Endodermal cell (in vitro differentiated cells): ENCODE data around the gene MTR. TPM values are rescaled to one million over a fixed set of nuclear protein-coding genes. Genes with fewer than 3 reads are reported as not detected.

Experiments
- DNase-seq: peaks from one replicate; pipeline ENCODE4 v3.0.0-alpha.2; 2017
- H3K27ac ChIP-seq: 2 replicates; pipeline ENCODE4 v1.5.1; 2013; ENCODE audit warnings: mild to moderate bottlenecking, low read depth, low read length, moderate library complexity
- H3K27me3 ChIP-seq: 2 replicates; pipeline ENCODE4 v1.6.1; 2013; ENCODE audit warnings: mild to moderate bottlenecking, low read length, moderate library complexity; ENCODE audit not compliant: insufficient read depth, control insufficient read depth, poor library complexity, severe bottlenecking
- H3K36me3 ChIP-seq: 2 replicates; pipeline ENCODE4 v1.7.0; 2013; ENCODE audit warnings: mild to moderate bottlenecking, low read length, moderate library complexity; ENCODE audit not compliant: control insufficient read depth, insufficient read depth
- H3K4me1 ChIP-seq: one replicate; pipeline ENCODE4 v1.7.0; 2013; ENCODE audit warnings: low read length; ENCODE audit not compliant: control insufficient read depth, insufficient read depth
- H3K4me3 ChIP-seq: 2 replicates; pipeline ENCODE4 v1.5.1; 2013; ENCODE audit warnings: mild to moderate bottlenecking, low read length, moderate library complexity
- H3K9ac ChIP-seq: 2 replicates; pipeline ENCODE4 v1.6.1; 2013; ENCODE audit warnings: mild to moderate bottlenecking, low read length, moderate library complexity; ENCODE audit not compliant: poor library complexity, severe bottlenecking; ENCODE audit errors: extremely low read depth
- H3K9me3 ChIP-seq: 2 replicates; pipeline ENCODE4 v1.6.1; 2013; ENCODE audit warnings: mild to moderate bottlenecking, low read length, moderate library complexity; ENCODE audit not compliant: control insufficient read depth
- H3K27ac Mint-ChIP-seq: 2 replicates; pipeline ENCODE4 v1.8.0; 2020; ENCODE audit warnings: mixed read lengths
- H3K27me3 Mint-ChIP-seq: 2 replicates; pipeline ENCODE4 v1.8.0; 2021; ENCODE audit warnings: mild to moderate bottlenecking, mixed read lengths; ENCODE audit not compliant: insufficient read depth
- H3K36me3 Mint-ChIP-seq: 2 replicates; pipeline ENCODE4 v1.8.0; 2020; ENCODE audit warnings: low read depth, mixed read lengths
- H3K4me1 Mint-ChIP-seq: 2 replicates; pipeline ENCODE4 v1.8.0; 2020; ENCODE audit warnings: mixed read lengths
- H3K4me3 Mint-ChIP-seq: 2 replicates; pipeline ENCODE4 v1.8.0; 2020; ENCODE audit warnings: mild to moderate bottlenecking, moderate library complexity, mixed read lengths
- H3K9me3 Mint-ChIP-seq: 2 replicates; pipeline ENCODE4 v1.8.0; 2020; ENCODE audit warnings: mild to moderate bottlenecking, mixed read lengths
- WGBS, 2 experiments: methylation state at CpG; one replicate each; pipeline versions ENCODE4 v1.1.5 to v1.1.7; 2013; ENCODE audit warnings: missing lambda C conversion rate in 2 of 2, mixed read lengths in 1 of 2; ENCODE audit not compliant: insufficient coverage in 1 of 2, insufficient read length in 1 of 2; 5-methylcytosine and 5-hydroxymethylcytosine counted together
- total RNA-seq, 2 donors: library from RNA; stranded (reverse); fragmentation: NEBNext Ultra II Directional in 1 of 2; extraction: Animal tissue kit (Norgen Biotek cat#: 25700) in 1 of 2; gene quantifications; 2 replicates in 1 of 2; 3 replicates in 1 of 2; pipeline ENCODE4 v1.2.1, GENCODE V29; 2021
- TF ChIP-seq, protein P1 (sequence below): fragments of 200-600 bp; sonication (generic); conservative IDR thresholded peaks from 2 replicates; pipeline ENCODE4 v1.5.0; 2021; ENCODE audit warnings: antibody characterized with exemption, mild to moderate bottlenecking

MTR gene
- total RNA-seq, 2 donors from 2014 or later = 28.5 to 29.5 TPM

DNA sequence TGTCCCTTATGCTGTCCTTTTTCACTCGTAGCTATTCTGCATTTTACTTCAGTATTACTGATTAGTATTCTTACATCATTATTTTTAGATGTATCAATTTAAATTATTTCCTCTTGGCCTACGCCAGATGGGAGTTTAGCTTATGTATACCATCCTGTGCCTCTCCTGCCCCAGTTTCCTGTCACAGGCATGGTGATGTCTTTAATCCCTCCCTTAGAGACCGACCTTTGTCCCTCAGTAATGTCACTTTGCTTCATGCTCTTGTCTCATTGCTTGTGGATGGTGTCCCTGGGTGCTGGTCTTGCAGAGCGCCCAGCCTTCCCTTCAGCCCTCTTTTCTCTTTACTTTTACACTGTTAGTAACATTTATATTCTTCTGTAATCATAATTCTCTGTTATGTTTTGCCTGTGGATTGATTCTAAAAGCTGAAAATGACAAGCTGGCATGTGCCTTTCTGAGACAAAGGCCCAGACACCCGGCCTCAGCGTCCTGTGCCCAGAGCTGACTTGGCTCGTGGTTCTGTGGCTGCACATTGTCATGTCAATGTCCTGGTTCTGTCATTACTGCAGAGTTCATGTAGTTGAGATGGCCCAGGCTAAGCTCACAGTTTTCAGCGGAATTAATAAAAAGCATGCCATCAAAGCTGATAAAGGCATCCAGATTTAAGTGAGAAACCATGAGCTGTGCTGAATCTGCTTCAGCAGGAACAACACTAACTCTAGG lies 100.7 kb downstream of the MTR start:
- peaks cover 63% of the 10 kb centered on the region for H3K36me3 Mint-ChIP-seq
- peaks cover 30% of the 10 kb centered on the region for H3K36me3 ChIP-seq
- peak overlapping the region; percentile 9 for H3K27ac Mint-ChIP-seq
- peaks cover 12% of the 10 kb centered on the region for H3K4me1 Mint-ChIP-seq
- H3K4me1 ChIP-seq = no peaks in the 10 kb centered on the region
- no peaks in the 10 kb centered on the region for H3K27me3 ChIP-seq
- no peaks in the 10 kb centered on the region for H3K9me3 ChIP-seq
- WGBS, 2 experiments = 86 to 96% methylated on average over 2 to 7 of the region's 8 CpGs
- TF ChIP-seq, protein P1, sequence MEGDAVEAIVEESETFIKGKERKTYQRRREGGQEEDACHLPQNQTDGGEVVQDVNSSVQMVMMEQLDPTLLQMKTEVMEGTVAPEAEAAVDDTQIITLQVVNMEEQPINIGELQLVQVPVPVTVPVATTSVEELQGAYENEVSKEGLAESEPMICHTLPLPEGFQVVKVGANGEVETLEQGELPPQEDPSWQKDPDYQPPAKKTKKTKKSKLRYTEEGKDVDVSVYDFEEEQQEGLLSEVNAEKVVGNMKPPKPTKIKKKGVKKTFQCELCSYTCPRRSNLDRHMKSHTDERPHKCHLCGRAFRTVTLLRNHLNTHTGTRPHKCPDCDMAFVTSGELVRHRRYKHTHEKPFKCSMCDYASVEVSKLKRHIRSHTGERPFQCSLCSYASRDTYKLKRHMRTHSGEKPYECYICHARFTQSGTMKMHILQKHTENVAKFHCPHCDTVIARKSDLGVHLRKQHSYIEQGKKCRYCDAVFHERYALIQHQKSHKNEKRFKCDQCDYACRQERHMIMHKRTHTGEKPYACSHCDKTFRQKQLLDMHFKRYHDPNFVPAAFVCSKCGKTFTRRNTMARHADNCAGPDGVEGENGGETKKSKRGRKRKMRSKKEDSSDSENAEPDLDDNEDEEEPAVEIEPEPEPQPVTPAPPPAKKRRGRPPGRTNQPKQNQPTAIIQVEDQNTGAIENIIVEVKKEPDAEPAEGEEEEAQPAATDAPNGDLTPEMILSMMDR = no peak
- no peak overlapping the region for H3K27ac ChIP-seq
- no peaks in the 10 kb centered on the region for H3K27me3 Mint-ChIP-seq
- no peak for DNase-seq
- H3K4me3 Mint-ChIP-seq = no peak overlapping the region
- no peaks in the 10 kb centered on the region for H3K9me3 Mint-ChIP-seq
- H3K4me3 ChIP-seq = no peak overlapping the region
- no peak overlapping the region for H3K9ac ChIP-seq

DNA sequence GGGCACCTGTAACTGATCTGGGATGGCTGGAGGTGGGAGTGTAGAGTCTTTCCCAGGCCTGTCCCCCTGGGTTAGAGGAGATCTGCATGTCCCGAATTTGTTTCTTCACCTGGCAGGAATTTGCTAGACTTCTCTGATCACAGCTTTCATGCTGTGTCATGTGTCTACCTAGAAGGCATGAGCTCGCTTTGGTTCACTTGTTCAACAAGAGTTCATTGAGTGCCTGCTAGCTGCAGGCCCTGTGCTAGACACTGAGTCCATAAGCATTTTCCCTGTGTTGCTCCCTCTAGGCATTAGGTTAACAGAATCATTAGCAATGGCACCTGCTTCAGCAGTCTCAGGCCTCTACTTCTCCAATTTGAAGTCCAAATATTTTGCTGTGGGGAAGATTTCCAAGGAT lies 101.6 kb downstream of the MTR start:
- TF ChIP-seq, protein P1 = no peak
- Histone ChIP-seq H3K4me1 (peaks cover 4% of the 10 kb centered on the region), H3K9ac (no peak overlapping the region), H3K27me3 (no peaks in the 10 kb centered on the region), H3K27ac (no peak overlapping the region), H3K36me3 (peaks cover 21% of the 10 kb centered on the region), H3K4me3 (no peak overlapping the region), H3K9me3 (peaks cover 3% of the 10 kb centered on the region)
- no peak for DNase-seq
- H3K27me3 Mint-ChIP-seq = no peaks in the 10 kb centered on the region
- peaks cover 16% of the 10 kb centered on the region for H3K4me1 Mint-ChIP-seq
- H3K36me3 Mint-ChIP-seq = peaks cover 63% of the 10 kb centered on the region
- no peak overlapping the region for H3K27ac Mint-ChIP-seq
- WGBS, 2 experiments = 84 to 100% methylated on average over 2 of the region's 2 CpGs
- H3K9me3 Mint-ChIP-seq = peaks cover 1% of the 10 kb centered on the region
- no peak overlapping the region for H3K4me3 Mint-ChIP-seq

DNA sequence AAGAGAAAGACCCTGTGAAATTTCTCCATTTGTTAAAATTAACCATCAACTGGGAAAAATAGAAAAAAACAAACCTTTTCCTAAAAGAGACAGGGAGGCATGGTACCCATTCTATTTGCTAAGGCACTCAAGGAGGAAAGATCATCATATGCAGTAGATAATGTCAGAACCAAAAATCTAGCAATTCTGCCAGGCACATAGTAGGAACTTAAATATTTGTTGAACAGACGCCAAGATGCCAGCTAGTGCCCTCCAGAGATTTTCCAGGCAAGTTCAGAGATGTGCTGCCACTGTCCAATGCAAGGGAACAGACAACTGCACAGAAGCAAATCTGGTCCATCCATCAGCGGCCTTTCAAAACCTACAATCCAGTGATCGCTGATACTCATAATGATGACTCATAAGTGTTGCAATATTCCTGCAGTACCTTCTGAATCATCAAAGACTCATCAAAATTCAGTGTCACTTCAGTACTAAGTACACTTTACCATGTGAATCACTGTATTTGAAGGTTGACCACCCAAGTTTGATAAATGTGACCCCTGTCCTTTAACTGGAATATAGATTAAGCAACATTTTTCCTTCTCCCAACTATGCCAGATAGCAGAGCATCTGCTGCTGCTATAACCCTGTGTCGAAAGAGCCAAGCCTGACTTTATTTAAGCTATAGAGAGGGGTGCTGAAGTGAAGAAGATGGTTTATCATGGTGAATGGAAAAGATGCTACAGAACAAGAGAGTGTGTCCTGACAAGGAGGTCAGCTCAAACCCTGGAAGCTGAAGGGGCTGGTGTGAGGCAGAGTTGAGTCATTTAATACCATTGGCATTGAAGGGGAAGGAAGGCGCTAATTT lies 110.0 kb downstream of the MTR start:
- WGBS, 2 experiments = 92 to 97% methylated on average over 5 of the region's 5 CpGs
- TF ChIP-seq, protein P1 = no peak
- H3K4me1 ChIP-seq = peaks cover 11% of the 10 kb centered on the region

More for the DNA sequence above, 110.0 kb downstream of the MTR start:
- H3K4me1 Mint-ChIP-seq = peaks cover 19% of the 10 kb centered on the region
- H3K4me3 Mint-ChIP-seq = no peak overlapping the region
- H3K27ac Mint-ChIP-seq = no peak overlapping the region
- peaks cover 17% of the 10 kb centered on the region for H3K36me3 Mint-ChIP-seq
- Histone ChIP-seq H3K4me3 (no peak overlapping the region), H3K9ac (no peak overlapping the region), H3K27me3 (no peaks in the 10 kb centered on the region), H3K27ac (no peak overlapping the region), H3K36me3 (no peaks in the 10 kb centered on the region), H3K9me3 (peaks cover 21% of the 10 kb centered on the region)
- no peak for DNase-seq
- peaks cover 16% of the 10 kb centered on the region for H3K9me3 Mint-ChIP-seq
- H3K27me3 Mint-ChIP-seq = no peaks in the 10 kb centered on the region
